Measurements from ENCODE around the gene FA2H. TPM values are rescaled to one million over a fixed set of nuclear protein-coding genes. Genes with fewer than 3 reads are reported as not detected.
"Not testable (repeated sequence)": the region's sequence is repeated elsewhere in the genome, so short reads cannot be mapped to it uniquely, and the experiment has no call there.

FA2H gene, protein sequence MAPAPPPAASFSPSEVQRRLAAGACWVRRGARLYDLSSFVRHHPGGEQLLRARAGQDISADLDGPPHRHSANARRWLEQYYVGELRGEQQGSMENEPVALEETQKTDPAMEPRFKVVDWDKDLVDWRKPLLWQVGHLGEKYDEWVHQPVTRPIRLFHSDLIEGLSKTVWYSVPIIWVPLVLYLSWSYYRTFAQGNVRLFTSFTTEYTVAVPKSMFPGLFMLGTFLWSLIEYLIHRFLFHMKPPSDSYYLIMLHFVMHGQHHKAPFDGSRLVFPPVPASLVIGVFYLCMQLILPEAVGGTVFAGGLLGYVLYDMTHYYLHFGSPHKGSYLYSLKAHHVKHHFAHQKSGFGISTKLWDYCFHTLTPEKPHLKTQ
- total RNA-seq (2014; rRNA removed; shearing (Covaris generic)): 0.08 TPM in 1 of 2 replicates, not detected in the other
- polyA plus RNA-seq (2015; cell fraction: cytosol; rRNA removed): 0.06 and 0.07 TPM in 2 replicates
- polyA plus RNA-seq (2015; cell fraction: nucleus; rRNA removed): not detected in 2 replicates

DNA sequence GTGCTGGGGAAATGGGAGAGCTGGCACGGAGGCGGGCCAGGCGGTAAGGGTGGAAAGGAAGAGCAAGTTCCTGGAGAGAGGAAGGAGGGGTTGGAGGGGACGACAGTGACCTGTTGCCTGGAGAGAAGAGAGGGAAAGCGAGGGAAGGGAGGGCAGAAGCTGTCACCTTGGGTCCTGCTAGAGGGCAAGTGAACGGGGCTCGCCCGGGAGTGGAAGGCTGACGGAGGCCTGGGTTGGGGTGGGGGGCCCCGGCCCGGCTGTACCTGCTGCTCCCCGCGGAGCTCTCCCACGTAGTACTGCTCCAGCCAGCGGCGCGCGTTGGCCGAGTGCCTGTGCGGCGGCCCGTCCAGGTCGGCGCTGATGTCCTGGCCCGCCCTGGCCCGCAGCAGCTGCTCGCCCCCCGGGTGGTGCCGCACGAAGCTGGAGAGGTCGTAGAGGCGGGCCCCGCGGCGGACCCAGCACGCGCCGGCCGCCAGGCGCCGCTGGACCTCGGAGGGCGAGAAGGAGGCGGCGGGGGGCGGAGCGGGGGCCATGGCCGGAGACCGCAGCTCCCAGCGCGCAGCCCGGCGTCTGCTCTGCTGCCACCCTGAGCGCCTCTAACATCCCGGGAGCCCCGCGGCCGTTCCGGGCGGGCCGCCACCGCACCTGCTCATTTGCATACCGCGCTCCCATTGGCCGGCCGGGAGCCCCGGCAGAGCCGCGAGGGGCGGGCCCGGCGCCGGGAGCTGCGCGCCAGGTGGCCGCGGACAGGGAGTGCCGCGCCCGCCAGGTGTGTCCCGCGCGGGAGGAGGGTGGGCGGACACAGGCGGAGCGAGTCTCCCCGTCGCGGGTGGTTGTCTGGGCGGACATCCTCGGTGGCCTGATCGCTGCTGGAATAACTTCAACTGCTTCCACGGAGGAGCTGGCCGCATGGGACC is at the start of gene FA2H:
Gene FA2H (minus strand): TSS at position 598 of the 917 bp plus-strand sequence. CDS start 65 bp downstream, at position 533.
- peak; percentile 45 for DNase-seq (ENCODE audit: low read depth, low spot score)
- in situ Hi-C loops (cut with HindIII; ENCODE audit: low pct_unique_long_range_greater_than_20kb, low sequenced_read_pairs): no loop called here

DNA sequence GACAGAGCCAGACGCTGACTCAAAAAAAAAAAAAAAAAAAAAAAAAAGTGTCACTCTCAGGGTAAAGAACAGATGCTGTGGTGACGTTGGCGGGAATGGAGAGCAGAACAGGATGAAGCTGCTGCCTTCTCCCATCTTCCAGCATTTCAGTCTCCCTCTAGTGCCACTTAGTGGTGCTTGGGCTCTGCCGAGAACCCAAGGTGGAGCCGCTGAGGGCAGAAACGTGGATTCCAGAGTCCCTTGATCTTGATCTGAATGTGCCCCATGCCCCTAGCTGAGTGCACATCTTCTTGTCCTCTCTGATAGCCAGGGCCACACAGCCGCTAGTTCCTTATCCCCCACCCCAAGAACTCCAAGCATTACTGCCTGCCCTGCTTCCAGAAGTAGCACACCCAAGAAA is 43.2 kb upstream of the FA2H start:
- no peak for DNase-seq (ENCODE audit: low read depth, low spot score)
- in situ Hi-C loops (cut with HindIII; ENCODE audit: low pct_unique_long_range_greater_than_20kb, low sequenced_read_pairs): no loop called here

DNA sequence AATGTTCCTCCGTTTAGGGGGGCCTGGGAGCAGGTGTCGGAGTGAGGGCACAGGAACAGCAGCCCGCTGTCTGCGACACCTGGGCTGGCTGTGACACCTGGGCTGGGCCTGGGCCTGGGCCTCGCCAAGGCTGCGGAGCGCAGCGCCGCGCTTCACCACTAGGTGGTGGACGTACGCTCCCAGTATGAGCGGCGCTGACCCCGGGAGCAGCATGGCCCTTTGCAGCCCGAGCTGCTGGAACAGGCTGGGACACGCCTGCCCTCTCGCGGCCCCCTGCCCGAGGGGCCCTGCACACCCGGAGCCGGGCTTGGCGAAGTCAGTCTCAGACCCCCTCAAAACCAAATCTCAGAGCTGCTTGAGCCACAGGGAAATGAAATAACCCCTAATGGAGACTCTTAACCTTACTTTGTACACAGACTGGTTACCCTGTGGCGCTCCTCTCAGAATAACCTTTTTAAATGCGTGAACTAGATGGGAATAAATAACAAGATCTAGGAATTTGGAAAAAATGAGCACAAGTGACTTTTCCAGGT is 38.6 kb upstream of the FA2H start:
- in situ Hi-C loops (cut with HindIII; ENCODE audit: low pct_unique_long_range_greater_than_20kb, low sequenced_read_pairs): no loop called here
- peak; percentile 75 for DNase-seq (ENCODE audit: low read depth, low spot score)

DNA sequence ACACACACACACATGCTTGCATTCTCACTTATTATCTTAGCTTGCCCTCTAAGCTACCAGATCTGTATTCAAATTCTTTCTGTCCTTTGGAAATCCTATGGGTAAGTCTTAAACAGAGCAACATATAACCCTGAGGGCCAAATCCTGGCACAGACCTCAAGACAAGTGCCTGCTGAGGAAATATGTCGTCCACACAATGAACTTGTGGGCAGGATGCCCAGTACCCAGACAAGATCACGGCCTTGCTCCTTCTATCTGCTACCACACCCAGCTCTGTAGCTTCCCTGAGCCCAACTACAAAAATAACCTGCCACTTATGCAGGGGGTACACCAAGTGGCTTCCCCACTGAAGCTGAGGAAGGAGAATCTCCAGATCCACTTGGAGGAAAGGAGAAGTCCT is 37.3 kb upstream of the FA2H start:
- in situ Hi-C loops (cut with HindIII; ENCODE audit: low pct_unique_long_range_greater_than_20kb, low sequenced_read_pairs): no loop called here
- no peak for DNase-seq (ENCODE audit: low read depth, low spot score)

DNA sequence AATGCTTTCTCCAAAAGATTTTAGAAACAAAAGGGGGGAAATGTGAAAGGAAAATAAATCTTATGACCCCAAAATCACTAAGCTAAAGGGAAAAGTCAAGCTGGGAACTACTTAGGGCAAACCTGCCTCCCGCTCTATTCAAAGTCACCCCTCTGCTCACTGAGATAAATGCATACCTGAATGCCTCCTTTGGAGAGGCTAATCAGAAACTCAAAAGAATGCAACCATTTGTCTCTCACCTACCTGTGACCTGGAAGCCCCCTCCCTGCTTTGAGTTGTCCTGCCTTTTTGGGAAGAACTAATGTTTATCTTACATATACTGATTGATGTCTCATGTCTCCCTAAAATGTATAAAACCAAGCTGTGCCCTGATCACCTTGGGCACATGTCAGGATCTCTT is 36.6 kb upstream of the FA2H start:
- DNase-seq (ENCODE audit: low read depth, low spot score); in situ Hi-C loops (cut with HindIII; ENCODE audit: low pct_unique_long_range_greater_than_20kb, low sequenced_read_pairs): not testable (repeated sequence)

DNA sequence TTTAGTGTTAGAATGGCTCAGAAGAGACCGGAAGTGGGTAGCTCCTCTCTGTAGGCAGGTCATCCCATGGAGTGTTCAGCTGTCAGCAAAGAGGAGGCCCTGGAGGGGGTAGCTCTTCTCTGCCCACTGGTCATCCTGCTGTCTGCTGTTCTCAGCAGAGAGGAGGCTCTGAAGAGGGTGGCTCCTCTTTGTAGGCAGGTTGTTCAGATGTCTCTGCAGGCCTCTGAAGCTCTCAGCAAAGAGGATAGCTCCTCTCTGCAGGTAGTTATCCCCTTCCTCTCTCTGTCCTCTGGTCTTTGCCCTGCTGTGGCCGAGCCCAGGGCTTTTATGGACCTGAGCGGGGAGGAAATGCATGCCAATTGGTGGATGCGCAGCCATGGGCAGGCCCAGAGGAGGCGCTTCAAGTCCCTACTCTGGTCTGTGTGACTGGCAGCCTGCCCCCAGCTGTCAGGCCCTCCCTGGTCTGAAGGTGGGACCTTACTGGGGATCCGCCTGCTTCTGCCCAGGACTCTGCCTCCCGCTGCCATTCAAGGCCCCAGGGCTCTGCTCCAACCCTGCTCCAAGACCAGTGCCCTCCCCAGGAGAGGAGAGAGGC is 32.5 kb upstream of the FA2H start:
- DNase-seq (ENCODE audit: low read depth, low spot score): no peak
- in situ Hi-C loops (cut with HindIII; ENCODE audit: low pct_unique_long_range_greater_than_20kb, low sequenced_read_pairs): no loop called here

DNA sequence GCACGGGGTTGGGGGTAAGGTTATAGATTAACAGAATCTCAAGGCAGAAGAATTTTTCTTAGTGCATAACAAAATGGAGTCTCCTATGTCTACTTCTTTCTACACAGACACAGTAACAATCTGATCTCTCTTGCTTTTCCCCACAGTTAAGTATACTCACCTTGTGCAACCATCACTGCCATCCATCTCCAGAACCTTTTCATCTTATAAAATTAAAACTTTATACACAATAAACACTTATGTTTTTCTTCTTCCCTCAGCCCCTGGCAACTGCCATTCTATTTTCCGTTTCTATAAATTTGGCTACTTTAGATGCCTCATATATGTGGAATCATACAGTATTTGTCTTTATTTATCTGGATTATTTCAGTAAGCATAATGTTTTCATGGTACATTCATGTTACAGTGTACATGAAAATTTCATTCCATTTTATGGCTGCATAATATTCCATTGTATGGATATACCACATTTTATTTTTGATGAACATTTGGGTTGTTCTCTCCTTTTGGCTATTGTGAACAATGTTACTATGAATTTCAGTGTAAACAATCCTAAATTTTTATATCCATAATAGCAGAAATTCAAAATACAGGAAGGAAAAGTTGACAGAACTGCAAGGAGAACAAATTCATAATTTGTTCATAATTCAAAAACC is 25.7 kb upstream of the FA2H start:
- no peak for DNase-seq (ENCODE audit: low read depth, low spot score)
- in situ Hi-C loops (cut with HindIII; ENCODE audit: low pct_unique_long_range_greater_than_20kb, low sequenced_read_pairs): no loop called here

DNA sequence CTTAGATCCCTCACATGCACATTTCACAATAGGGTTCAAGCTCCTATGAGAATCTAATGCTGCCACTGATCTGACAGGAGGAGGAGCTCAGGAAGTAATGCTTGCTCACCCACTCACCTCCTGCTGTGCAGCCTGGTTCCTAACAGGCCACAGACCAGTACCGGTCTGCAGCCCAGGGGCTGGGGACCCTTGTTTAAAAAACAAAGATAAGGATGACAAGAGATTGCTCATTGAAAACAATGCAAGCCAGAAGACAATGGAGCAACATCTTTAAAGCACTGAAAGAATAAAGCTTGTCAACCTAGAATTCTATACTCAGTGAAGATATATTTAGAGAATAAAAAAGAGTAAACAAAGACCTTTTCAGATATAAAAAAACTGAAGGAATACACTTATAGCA is 22.8 kb upstream of the FA2H start:
- no peak for DNase-seq (ENCODE audit: low read depth, low spot score)
- in situ Hi-C loops (cut with HindIII; ENCODE audit: low pct_unique_long_range_greater_than_20kb, low sequenced_read_pairs): no loop called here

DNA sequence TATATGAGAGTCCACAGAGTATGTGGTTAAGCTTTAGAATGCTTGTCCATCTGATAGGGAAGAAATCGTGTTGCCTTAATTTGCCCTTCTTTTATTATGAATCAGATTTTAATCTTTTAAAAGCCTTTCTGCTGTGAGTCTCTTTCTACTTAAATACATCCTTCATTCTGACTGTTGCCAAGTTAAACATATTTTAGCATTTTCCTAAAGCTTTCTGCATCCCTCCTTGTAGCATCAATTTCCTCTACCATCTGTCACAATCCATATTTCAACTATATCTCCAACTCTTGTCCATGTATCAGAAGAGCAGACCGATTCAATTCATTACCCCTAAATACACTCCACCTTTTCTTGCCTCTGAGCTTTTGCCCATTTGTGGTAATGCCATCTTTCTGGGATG is 20.5 kb upstream of the FA2H start:
- DNase-seq (ENCODE audit: low read depth, low spot score): no peak
- in situ Hi-C loops (cut with HindIII; ENCODE audit: low pct_unique_long_range_greater_than_20kb, low sequenced_read_pairs): no loop called here

DNA sequence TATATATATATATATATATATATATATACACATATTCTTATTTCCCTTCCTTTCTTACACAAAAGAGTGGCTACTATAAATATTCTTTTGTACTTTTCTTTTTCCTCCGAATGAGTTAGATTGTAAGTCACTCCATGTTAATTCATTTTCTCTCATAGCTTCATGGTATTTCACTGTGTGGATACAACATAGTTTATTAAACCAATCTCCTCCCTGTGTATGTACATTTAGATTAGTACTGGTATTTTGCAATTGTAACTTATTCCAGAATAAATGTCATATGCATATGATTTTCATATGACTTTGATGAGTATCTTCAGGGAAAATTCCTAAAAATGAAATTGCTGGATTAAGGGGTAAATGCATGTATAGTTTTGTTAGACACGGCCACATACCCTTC is 20.0 kb upstream of the FA2H start:
- no peak for DNase-seq (ENCODE audit: low read depth, low spot score)
- in situ Hi-C loops (cut with HindIII; ENCODE audit: low pct_unique_long_range_greater_than_20kb, low sequenced_read_pairs): no loop called here

DNA sequence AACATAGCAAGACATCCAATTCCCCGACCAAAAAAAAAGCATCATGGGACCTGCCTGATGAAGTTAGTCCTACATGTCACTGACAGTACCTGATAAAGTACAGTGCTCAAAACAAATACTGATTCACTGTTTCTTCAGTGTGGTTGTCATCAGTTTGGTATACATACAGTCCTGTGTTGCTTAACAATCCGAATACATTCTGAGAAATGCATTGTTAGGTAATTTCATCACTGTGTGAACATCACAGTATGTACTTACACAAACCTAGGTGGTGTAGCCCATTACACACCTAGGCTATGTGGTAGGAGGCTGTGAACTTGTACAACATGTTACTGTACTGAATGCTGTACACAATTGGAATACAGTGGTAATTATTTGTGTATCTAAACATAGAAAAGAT is 19.0 kb upstream of the FA2H start:
- in situ Hi-C loops (cut with HindIII; ENCODE audit: low pct_unique_long_range_greater_than_20kb, low sequenced_read_pairs): no loop called here
- no peak for DNase-seq (ENCODE audit: low read depth, low spot score)

DNA sequence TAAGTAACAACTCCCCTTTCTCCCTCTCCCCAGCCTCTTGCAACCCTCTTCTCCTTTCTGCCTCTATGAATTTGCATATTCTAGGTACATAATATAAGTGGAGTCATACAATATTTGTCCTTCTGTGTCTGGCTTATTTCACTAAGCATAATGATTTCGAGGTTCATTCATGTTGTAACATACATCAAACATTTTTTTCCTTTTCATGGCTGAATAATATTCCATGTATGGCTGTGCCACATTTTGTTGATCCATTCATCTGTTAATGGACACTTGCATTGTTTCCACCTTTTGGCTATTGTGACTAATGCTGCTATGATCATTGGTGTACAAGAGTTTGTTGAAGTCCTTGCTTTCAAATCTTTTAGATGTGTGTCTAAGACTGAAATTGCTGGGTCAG is 17.6 kb upstream of the FA2H start:
- no peak for DNase-seq (ENCODE audit: low read depth, low spot score)
- in situ Hi-C loops (cut with HindIII; ENCODE audit: low pct_unique_long_range_greater_than_20kb, low sequenced_read_pairs): no loop called here

DNA sequence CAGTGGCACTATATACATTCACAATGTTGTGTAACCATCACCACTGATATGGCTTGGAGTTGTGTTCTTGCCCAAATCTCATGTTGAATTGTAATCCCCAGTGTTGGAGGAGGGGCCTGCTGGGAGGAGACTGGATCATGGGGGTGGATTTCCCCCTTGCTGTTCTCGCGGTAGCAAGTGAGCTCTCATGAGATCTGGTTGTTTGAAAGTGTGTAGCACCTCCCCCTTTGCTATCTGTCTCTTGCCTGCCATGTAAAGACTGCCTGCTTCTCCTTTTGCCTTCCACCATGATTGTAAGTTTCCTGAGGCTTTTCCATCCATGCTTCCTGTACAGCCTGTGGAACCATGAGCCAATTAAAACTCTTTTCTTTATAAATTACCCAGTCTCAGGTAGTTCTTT is 17.1 kb upstream of the FA2H start:
- DNase-seq (ENCODE audit: low read depth, low spot score); in situ Hi-C loops (cut with HindIII; ENCODE audit: low pct_unique_long_range_greater_than_20kb, low sequenced_read_pairs): not testable (repeated sequence)

DNA sequence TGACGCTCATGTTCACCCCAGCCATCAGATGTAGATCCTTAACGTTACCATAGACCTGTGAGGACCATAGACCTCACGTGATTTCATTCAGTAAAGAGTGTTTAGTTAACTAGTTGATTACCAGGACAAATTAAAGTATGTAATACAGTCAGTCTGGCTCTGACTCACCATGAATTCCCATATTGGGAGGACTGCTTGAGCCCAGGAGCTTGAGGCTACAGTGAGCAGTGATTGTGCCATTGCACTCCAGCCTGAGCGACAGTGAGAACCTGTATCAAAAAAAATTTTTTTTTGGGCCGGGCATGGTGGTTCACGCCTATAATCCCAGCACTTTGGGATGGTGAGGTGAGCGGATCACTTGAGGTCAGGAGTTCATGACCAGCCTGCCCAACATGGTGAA is 13.5 kb upstream of the FA2H start:
- in situ Hi-C loops (cut with HindIII; ENCODE audit: low pct_unique_long_range_greater_than_20kb, low sequenced_read_pairs): no loop called here

DNA sequence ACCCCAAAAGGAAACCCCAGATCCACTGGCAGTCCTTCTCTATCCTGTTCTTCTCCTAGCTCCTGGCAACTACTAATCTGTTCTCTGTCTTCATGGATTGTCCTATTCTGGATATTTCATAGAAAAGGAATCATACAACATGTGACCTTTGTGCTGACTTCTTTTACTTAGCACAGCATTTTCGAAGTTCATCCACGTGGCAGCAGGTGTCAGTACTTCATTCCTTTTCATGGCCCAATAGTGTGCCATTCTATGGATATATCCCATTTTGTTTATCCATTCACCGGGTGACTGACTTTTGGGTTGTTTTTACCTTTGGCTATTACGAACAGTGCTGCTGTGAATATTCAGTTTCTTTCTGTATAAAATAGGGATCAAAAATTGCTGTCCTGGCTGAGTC is 10.4 kb upstream of the FA2H start:
- in situ Hi-C loops (cut with HindIII; ENCODE audit: low pct_unique_long_range_greater_than_20kb, low sequenced_read_pairs): no loop called here
- DNase-seq (ENCODE audit: low read depth, low spot score): no peak

More for the DNA sequence above, 13.5 kb upstream of the FA2H start:
- DNase-seq (ENCODE audit: low read depth, low spot score): no peak

DNA sequence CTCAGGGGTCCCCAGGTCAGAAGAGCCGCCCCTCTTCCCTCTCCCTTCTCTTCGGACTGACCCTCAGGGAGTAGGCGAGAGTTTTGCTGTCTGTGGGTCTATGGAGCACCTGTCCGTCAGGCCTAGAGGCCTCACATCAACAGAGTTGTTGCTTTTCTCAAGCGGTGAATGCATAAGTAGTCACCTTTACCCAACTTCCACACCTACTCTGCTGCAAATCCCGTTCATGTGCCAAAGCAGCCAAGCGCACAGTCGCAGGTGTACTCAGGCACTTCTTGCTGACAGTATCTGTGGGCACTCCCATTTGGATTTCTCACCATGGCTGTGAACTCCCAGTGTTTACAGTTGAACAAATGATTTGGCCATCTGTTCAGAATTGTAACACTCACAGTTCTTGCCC is 4.0 kb upstream of the FA2H start:
- DNase-seq (ENCODE audit: low read depth, low spot score): no peak
- in situ Hi-C loops (cut with HindIII; ENCODE audit: low pct_unique_long_range_greater_than_20kb, low sequenced_read_pairs): no loop called here

DNA sequence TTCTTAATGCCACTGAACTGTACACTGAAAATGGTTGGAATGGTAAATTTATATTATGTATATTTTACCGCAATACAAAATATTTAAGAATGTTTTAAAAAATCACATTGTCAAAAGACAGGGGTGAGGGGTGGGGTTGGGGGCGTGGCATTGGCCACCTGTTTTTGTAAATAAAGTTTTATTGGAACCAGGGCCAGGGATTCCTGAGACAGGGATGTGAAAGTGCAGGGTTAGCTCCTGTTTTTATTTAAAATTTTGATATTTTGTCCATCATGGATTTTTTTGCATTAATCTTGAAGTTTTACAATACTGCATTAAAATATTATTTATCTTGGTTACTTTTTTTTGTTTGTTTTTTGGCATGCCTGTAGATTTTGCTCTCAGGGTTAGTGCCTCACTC is 2.3 kb upstream of the FA2H start:
- DNase-seq (ENCODE audit: low read depth, low spot score): no peak
- in situ Hi-C loops (cut with HindIII; ENCODE audit: low pct_unique_long_range_greater_than_20kb, low sequenced_read_pairs): no loop called here

Data from SK-MEL-5 (cell line).